Progenitor cell of endocrine pancreas (in vitro differentiated cells): ENCODE results near the gene NINJ1. TPM values are rescaled to one million over a fixed set of nuclear protein-coding genes. Genes with fewer than 3 reads are reported as not detected.

Source experiments
- DNase-seq: peaks from one replicate; pipeline ENCODE4 v3.0.0; 2021; ENCODE audit warnings: low spot score; ENCODE audit not compliant: unreplicated experiment
- H3K27ac Mint-ChIP-seq: 2 replicates; pipeline ENCODE4 v1.8.0; 2021; ENCODE audit warnings: mild to moderate bottlenecking, moderate library complexity, mixed read lengths
- H3K27me3 Mint-ChIP-seq: 2 replicates; pipeline ENCODE4 v1.8.0; 2021; ENCODE audit warnings: mixed read lengths
- H3K36me3 Mint-ChIP-seq: 2 replicates; pipeline ENCODE4 v1.8.0; 2022; ENCODE audit warnings: mixed read lengths; ENCODE audit not compliant: insufficient read depth
- H3K4me1 Mint-ChIP-seq: 2 replicates; pipeline ENCODE4 v1.8.0; 2021; ENCODE audit warnings: low read depth, mixed read lengths
- H3K4me3 Mint-ChIP-seq: 2 replicates; pipeline ENCODE4 v1.8.0; 2021; ENCODE audit warnings: low read depth, mild to moderate bottlenecking, moderate library complexity, mixed read lengths
- H3K9me3 Mint-ChIP-seq: 2 replicates; pipeline ENCODE4 v1.8.0; 2021; ENCODE audit warnings: low read depth, mixed read lengths
- CTCF ChIP-seq: fragments of 200-600 bp; sonication (generic); IDR thresholded peaks from one replicate; pipeline ENCODE4 v1.5.0; 2021; ENCODE audit warnings: antibody characterized with exemption, mild to moderate bottlenecking; ENCODE audit not compliant: unreplicated experiment
- total RNA-seq: library from RNA; stranded (reverse); gene quantifications from 2 replicates; pipeline ENCODE4 v1.2.1, GENCODE V29; 2021

The NINJ1 gene
- total RNA-seq, 1 donor from 2014 or later, result 38.1 TPM

GRCh38 chr9:93088656-93089015, 45.4 kb downstream of the NINJ1 start:
- TF ChIP-seq CTCF, result no peak
- Mint-ChIP-seq H3K4me1 (peaks cover 25% of the 10 kb centered on the region), H3K27me3 (no peaks in the 10 kb centered on the region), H3K27ac (no peak overlapping the region), H3K4me3 (no peak overlapping the region), H3K9me3 (peaks cover 3% of the 10 kb centered on the region), H3K36me3 (no peaks in the 10 kb centered on the region)
- DNase-seq, result no peak

- Mint-ChIP-seq H3K4me1 (peaks cover 21% of the 10 kb centered on the region), H3K27me3 (no peaks in the 10 kb centered on the region), H3K36me3 (no peaks in the 10 kb centered on the region), H3K4me3 (no peak overlapping the region), H3K27ac (no peak overlapping the region), H3K9me3 (peaks cover 3% of the 10 kb centered on the region)
- DNase-seq, result no peak
- no peak for TF ChIP-seq CTCF
Measured at GRCh38 chr9:93087971-93088655, 45.9 kb downstream of the NINJ1 start.

GRCh38 chr9:93086447-93087224, 47.4 kb downstream of the NINJ1 start:
- H3K9me3 Mint-ChIP-seq, result peaks cover 3% of the 10 kb centered on the region
- no peak for TF ChIP-seq CTCF
- no peak overlapping the region for H3K4me3 Mint-ChIP-seq
- H3K36me3 Mint-ChIP-seq, result no peaks in the 10 kb centered on the region
- no peak for DNase-seq
- H3K4me1 Mint-ChIP-seq, result peaks cover 12% of the 10 kb centered on the region
- H3K27ac Mint-ChIP-seq, result peak overlapping the region; percentile 90
- no peaks in the 10 kb centered on the region for H3K27me3 Mint-ChIP-seq

GRCh38 chr9:93085676-93086075, 48.4 kb downstream of the NINJ1 start:
- Mint-ChIP-seq H3K27ac (no peak overlapping the region), H3K4me1 (peaks cover 9% of the 10 kb centered on the region)
- no peak for TF ChIP-seq CTCF

GRCh38 chr9:93084471-93084881, 49.6 kb downstream of the NINJ1 start:
- Mint-ChIP-seq H3K27me3 (no peaks in the 10 kb centered on the region), H3K9me3 (peaks cover 3% of the 10 kb centered on the region), H3K4me3 (no peak overlapping the region), H3K27ac (no peak overlapping the region), H3K4me1 (peaks cover 3% of the 10 kb centered on the region), H3K36me3 (no peaks in the 10 kb centered on the region)
- TF ChIP-seq CTCF, result no peak
- DNase-seq, result no peak

More at GRCh38 chr9:93085676-93086075, 48.4 kb downstream of the NINJ1 start:
- Mint-ChIP-seq H3K27me3 (no peaks in the 10 kb centered on the region), H3K9me3 (peaks cover 3% of the 10 kb centered on the region), H3K4me3 (no peak overlapping the region), H3K36me3 (no peaks in the 10 kb centered on the region)
- DNase-seq, result no peak
